Mucosa of stomach (tissue), 1 donor: Measurements from ENCODE around the gene SNX6.

Experiments
- H3K27me3 ChIP-seq: one replicate; pipeline ENCODE4 v1.7.0; 2013; ENCODE audit warnings: mild to moderate bottlenecking, low read length; ENCODE audit not compliant: control insufficient read depth, insufficient read depth
- H3K36me3 ChIP-seq: one replicate; pipeline ENCODE4 v1.7.0; 2013; ENCODE audit warnings: low read length; ENCODE audit not compliant: control insufficient read depth, insufficient read depth
- H3K4me1 ChIP-seq: one replicate; pipeline ENCODE4 v1.7.0; 2013; ENCODE audit warnings: mild to moderate bottlenecking, low read length; ENCODE audit not compliant: control insufficient read depth, insufficient read depth
- H3K4me3 ChIP-seq: one replicate; pipeline ENCODE4 v1.7.0; 2013; ENCODE audit warnings: low read length
- H3K9ac ChIP-seq: one replicate; pipeline ENCODE4 v1.7.0; 2013; ENCODE audit warnings: mild to moderate bottlenecking, low read length, moderate library complexity
- H3K9me3 ChIP-seq: one replicate; pipeline ENCODE4 v1.7.0; 2013; ENCODE audit warnings: mild to moderate bottlenecking, low read length, moderate library complexity; ENCODE audit not compliant: control insufficient read depth
- donor health status: Pancreatic carcinoma.

The SNX6 gene

DNA sequence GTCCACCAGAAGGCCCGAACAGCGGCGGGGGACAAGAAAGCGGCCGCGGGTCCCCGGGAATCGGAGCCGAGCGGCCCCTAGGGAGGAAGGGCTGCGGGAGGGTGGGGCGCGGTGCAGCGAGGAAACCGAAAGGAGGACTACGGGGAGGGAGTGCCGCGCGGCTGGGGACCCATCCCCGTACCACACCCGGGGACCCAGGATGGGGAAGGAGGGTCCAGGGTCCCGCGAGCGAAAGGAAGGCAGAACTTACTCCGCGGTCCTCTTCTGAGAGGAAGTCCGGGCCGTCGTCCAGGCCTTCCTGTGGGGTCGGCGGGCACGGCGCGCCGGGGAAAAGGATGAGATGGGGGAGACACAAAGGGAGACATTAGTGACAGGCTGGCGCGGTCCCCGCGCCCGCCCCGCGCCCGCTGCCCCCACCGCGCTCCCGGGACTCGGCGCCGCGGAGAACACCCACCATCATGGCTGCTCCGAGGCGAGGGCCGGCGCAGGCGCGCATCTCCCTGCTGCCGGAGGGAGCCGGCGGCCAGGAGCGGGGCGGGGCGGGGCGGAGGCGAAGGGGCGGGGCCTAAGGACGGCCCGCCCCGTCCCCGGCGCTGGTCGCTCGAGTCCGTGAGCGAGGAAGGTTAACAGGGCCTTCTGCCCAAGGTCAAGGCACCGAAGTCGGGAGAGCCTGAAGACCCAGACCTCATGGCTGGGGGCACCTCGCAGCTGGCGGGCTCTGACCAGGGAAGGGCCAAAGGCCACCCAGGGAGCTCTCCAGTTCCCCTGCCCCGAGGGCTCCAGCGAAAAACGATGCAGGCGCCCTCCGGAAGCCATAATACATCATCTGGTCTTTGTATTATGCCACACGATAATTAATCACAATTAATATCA lies at the start of gene SNX6:
TSS of gene SNX6 (minus strand) at position 492 of the 873 bp plus-strand sequence. CDS start at position 460, 32 bp downstream.
- Histone ChIP-seq H3K27me3 (no peaks in the 10 kb centered on the region), H3K9me3 (no peaks in the 10 kb centered on the region), H3K9ac (peak within 1 kb of the TSS; percentile 96), H3K4me3 (peak within 1 kb of the TSS; percentile 53), H3K4me1 (peaks cover 7% of the 10 kb centered on the region), H3K36me3 (no peaks in the 10 kb centered on the region)

DNA sequence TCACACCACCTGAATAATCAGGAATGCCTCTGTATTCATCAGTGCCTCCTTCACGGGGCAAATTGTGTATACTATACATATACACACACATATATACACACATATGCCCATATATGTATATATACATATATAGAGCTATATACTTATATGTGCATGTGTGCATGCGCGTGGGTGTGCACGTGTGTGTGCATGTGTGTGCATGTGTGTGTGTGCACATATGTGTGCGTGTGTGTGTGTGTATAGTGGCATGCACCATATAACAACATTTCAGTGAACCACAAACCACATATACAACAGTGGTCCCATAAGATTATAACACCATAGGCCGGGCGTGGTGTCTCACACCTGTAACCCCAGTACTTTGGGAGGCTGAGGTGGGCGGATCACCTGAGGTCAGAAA lies 48.8 kb upstream of the SNX6 start:
- H3K9me3 ChIP-seq = no peaks in the 10 kb centered on the region
- no peak overlapping the region for H3K4me3 ChIP-seq
- H3K27me3 ChIP-seq = no peaks in the 10 kb centered on the region
- peaks cover 10% of the 10 kb centered on the region for H3K4me1 ChIP-seq
- no peak overlapping the region for H3K9ac ChIP-seq
- no peaks in the 10 kb centered on the region for H3K36me3 ChIP-seq

- no peak overlapping the region for H3K9ac ChIP-seq
- no peaks in the 10 kb centered on the region for H3K36me3 ChIP-seq
- no peak overlapping the region for H3K4me3 ChIP-seq
- H3K27me3 ChIP-seq = no peaks in the 10 kb centered on the region
- peaks cover 10% of the 10 kb centered on the region for H3K4me1 ChIP-seq
- no peaks in the 10 kb centered on the region for H3K9me3 ChIP-seq
Measured at GRCh38 chr14:34678306-34678705, 48.4 kb upstream of the SNX6 start.

DNA sequence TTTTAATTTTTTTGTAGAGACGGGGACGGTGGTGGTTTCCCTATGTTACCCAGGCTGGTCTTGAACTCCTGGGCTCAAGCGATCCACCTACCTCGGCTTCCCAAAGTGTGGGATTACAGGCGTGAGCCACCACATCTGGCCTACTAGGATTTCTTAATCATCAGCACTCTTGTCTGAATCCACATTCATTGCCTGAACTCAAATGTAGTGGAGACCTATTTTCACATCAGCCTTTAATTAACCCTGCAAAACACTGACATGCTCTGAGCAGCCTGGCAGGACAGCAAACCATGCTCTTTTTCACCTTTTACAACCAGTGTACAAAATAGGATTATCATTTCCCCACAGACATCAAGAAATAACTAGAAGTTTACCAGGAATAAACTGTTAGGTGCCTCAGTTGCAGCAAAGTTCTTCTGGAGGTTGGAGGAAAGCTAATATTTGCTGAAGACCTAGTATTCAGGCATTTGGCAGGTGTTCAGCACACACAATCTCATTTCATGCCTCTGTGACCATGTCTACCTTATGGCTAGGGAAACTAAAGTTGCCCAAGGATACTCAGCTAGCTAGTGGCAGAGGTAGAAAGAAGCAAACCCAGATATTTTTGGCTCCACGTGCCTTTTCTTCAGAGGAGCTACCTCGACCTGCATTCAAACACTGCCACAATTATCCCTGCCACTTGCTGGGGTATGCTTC lies 46.7 kb upstream of the SNX6 start:
- Histone ChIP-seq H3K9me3 (no peaks in the 10 kb centered on the region), H3K36me3 (no peaks in the 10 kb centered on the region), H3K9ac (no peak overlapping the region), H3K4me3 (no peak overlapping the region), H3K4me1 (peaks cover 10% of the 10 kb centered on the region), H3K27me3 (no peaks in the 10 kb centered on the region)

DNA sequence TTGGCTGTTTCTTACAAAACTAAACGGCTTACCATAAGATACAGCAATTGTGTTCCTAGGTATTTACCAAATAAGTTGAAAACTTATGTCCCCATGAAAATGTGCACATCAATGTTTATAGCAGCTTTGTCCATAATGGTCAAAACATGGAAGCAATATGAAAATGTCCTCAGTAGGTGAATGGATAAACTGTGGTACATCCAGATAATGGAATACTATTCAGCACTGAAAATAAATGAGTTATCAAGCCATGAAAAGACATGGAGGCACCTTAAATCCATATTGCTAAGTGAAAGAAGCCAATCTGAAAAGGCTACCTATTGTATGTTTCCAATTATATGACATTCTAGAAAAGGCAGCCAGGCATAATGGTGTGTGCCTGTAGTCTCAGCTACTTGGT lies 43.8 kb upstream of the SNX6 start:
- Histone ChIP-seq H3K36me3 (no peaks in the 10 kb centered on the region), H3K9me3 (no peaks in the 10 kb centered on the region), H3K27me3 (no peaks in the 10 kb centered on the region), H3K9ac (no peak overlapping the region), H3K4me3 (no peak overlapping the region), H3K4me1 (peaks cover 10% of the 10 kb centered on the region)

- Histone ChIP-seq H3K36me3 (no peaks in the 10 kb centered on the region), H3K9ac (no peak overlapping the region), H3K4me3 (no peak overlapping the region), H3K27me3 (no peaks in the 10 kb centered on the region), H3K9me3 (no peaks in the 10 kb centered on the region), H3K4me1 (peaks cover 6% of the 10 kb centered on the region)
Measured at GRCh38 chr14:34671716-34672115, 41.8 kb upstream of the SNX6 start.

- Histone ChIP-seq H3K9me3 (no peaks in the 10 kb centered on the region), H3K9ac (no peak overlapping the region), H3K4me1 (no peaks in the 10 kb centered on the region), H3K36me3 (no peaks in the 10 kb centered on the region), H3K4me3 (no peak overlapping the region), H3K27me3 (no peaks in the 10 kb centered on the region)
Measured at GRCh38 chr14:34668111-34668510, 38.2 kb upstream of the SNX6 start.

- Histone ChIP-seq H3K36me3 (no peaks in the 10 kb centered on the region), H3K27me3 (no peaks in the 10 kb centered on the region), H3K4me1 (no peaks in the 10 kb centered on the region), H3K4me3 (no peak overlapping the region), H3K9ac (no peak overlapping the region), H3K9me3 (no peaks in the 10 kb centered on the region)
Measured at GRCh38 chr14:34667007-34667406, 37.1 kb upstream of the SNX6 start.

- Histone ChIP-seq H3K4me1 (no peaks in the 10 kb centered on the region), H3K4me3 (no peak overlapping the region), H3K27me3 (no peaks in the 10 kb centered on the region), H3K9me3 (no peaks in the 10 kb centered on the region), H3K9ac (no peak overlapping the region), H3K36me3 (no peaks in the 10 kb centered on the region)
Measured at GRCh38 chr14:34665785-34666435, 36.0 kb upstream of the SNX6 start.

DNA sequence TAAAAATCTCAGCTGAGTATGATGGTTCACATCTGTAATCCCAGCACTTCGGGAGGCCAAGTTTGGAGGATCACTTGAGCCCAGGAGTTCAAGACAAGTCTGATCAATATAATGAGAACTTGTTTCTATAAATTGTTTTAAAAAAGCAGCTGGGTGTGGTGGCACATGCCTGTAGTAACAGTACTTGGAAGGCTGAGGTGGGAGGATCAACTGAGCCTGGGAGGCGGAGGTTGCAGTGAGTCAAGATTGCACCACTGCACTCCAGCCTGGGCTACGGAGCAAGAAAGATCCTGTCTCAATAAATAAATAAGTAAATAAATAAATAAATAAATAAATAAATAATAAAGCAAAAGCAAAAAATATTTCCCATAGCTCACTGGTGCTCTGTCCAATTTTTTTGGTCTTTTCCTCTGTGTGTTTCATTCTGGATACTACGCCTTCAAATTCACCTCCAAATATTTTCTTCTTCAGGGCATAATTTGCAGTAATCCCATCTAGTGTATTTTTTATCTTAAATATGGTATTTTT lies 32.7 kb upstream of the SNX6 start:
- H3K4me3 ChIP-seq = no peak overlapping the region
- H3K4me1 ChIP-seq = no peaks in the 10 kb centered on the region
- no peaks in the 10 kb centered on the region for H3K9me3 ChIP-seq
- no peaks in the 10 kb centered on the region for H3K36me3 ChIP-seq
- H3K27me3 ChIP-seq = no peaks in the 10 kb centered on the region
- no peak overlapping the region for H3K9ac ChIP-seq

DNA sequence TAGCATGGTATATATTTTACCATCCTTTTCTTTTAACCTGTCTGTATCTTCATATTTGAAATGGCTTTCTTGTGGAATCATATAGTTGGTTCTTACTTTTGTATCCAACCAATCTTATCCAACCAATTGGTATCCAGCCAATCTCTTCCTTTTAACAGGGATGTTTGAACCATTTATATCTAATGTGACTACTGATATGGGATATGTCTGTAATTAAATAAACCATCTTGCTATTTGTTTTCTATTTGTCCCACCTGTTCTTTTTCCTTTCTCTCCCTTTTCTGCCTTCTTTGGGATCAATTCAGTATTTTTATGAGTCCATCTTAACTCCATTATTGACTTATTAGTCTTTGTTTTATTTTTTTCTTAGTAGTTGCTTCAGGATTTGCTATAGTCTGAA lies 30.8 kb upstream of the SNX6 start:
- Histone ChIP-seq H3K9ac (no peak overlapping the region), H3K9me3 (no peaks in the 10 kb centered on the region), H3K27me3 (no peaks in the 10 kb centered on the region), H3K4me1 (no peaks in the 10 kb centered on the region), H3K4me3 (no peak overlapping the region), H3K36me3 (no peaks in the 10 kb centered on the region)

DNA sequence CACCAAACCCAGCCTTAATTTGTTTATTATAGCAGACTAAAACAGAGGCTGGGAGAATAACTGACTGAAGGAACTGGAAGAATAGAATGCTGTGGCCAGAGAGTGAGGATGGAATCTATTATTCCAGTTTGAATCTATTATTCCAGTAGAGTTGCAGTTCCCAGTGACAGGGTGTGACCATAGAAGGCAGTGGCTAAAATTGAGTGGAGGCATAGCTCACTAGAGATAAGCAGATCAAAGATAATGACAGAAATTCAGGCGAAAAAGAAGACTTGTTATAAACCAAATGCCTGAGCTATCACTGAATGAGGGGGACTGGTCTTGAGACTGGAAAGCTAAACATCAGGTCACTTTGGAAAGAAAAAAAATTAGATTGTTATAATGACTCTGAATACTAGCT lies 26.0 kb upstream of the SNX6 start:
- Histone ChIP-seq H3K36me3 (no peaks in the 10 kb centered on the region), H3K9ac (no peak overlapping the region), H3K27me3 (no peaks in the 10 kb centered on the region), H3K4me1 (no peaks in the 10 kb centered on the region), H3K4me3 (no peak overlapping the region), H3K9me3 (no peaks in the 10 kb centered on the region)
